Smooth muscle cell (in vitro differentiated cells): ENCODE data around the gene AGL. TPM values are rescaled to one million over a fixed set of nuclear protein-coding genes. Genes with fewer than 3 reads are reported as not detected.
A peak's percentile ranks its signal among the peaks of the same experiment; 100 is the strongest.

Experiments
- DNase-seq: peaks from one replicate; lab custom pipeline; 2025; ENCODE audit not compliant: unreplicated experiment; lab: John Stamatoyannopoulos, UW
- H2AFZ ChIP-seq: fragments of 200-600 bp; sonication (generic); 2 replicates; pipeline ENCODE4 v1.6.0; 2016; ENCODE audit warnings: antibody characterized with exemption, low read depth, mild to moderate bottlenecking
- H3F3A ChIP-seq: fragments of 200-600 bp; sonication (generic); 2 replicates; pipeline ENCODE4 v1.6.0; 2017; ENCODE audit warnings: antibody characterized with exemption, low read depth
- H3K27ac ChIP-seq: fragments of 200-600 bp; sonication (generic); 2 replicates; pipeline ENCODE4 v1.5.1; 2016; ENCODE audit warnings: low read depth, mild to moderate bottlenecking
- H3K27me3 ChIP-seq: fragments of 200-600 bp; sonication (generic); 2 replicates; pipeline ENCODE4 v1.6.1; 2016; ENCODE audit warnings: low read depth, mild to moderate bottlenecking
- H3K36me3 ChIP-seq: fragments of 200-600 bp; sonication (generic); 2 replicates; pipeline ENCODE4 v1.5.1; 2016; ENCODE audit warnings: low read depth
- H3K4me1 ChIP-seq: fragments of 200-600 bp; sonication (generic); 2 replicates; pipeline ENCODE4 v1.5.1; 2016; ENCODE audit warnings: low read depth
- H3K4me2 ChIP-seq: fragments of 200-600 bp; sonication (generic); 2 replicates; pipeline ENCODE4 v1.6.0; 2016; ENCODE audit warnings: mild to moderate bottlenecking
- H3K4me3 ChIP-seq: fragments of 200-600 bp; sonication (generic); 2 replicates; pipeline ENCODE4 v1.5.1; 2016; ENCODE audit warnings: mild to moderate bottlenecking
- H3K79me2 ChIP-seq: fragments of 200-600 bp; sonication (generic); 2 replicates; pipeline ENCODE4 v1.6.0; 2016; ENCODE audit warnings: low read depth, mild to moderate bottlenecking
- H3K9ac ChIP-seq: fragments of 200-600 bp; sonication (generic); 2 replicates; pipeline ENCODE4 v1.6.0; 2016; ENCODE audit warnings: low read depth
- H3K9me3 ChIP-seq: fragments of 200-600 bp; sonication (generic); replicated peaks from 2 replicates; pipeline ENCODE4 v1.5.1; 2016; ENCODE audit warnings: low read depth
- H4K20me1 ChIP-seq: fragments of 200-600 bp; sonication (generic); 2 replicates; pipeline ENCODE4 v1.6.0; 2016; ENCODE audit warnings: low read depth
- CTCF ChIP-seq: fragments of 200-600 bp; sonication (generic); IDR thresholded peaks from 2 replicates; pipeline ENCODE4 v1.5.1; 2017; ENCODE audit warnings: borderline replicate concordance, mild to moderate bottlenecking, antibody characterized with exemption; ENCODE audit not compliant: insufficient read depth, poor library complexity, severe bottlenecking
- WGBS: methylation state at CpG from one replicate; pipeline ENCODE4 v1.1.7; 2016; ENCODE audit warnings: low lambda C conversion rate; 5-methylcytosine and 5-hydroxymethylcytosine counted together
- polyA plus RNA-seq: library from polyadenylated mRNA; unstranded; fragments of >200 nt; fragmentation: Nextera tagmentation; extraction: Ambion mirVana; gene quantifications from 2 replicates; pipeline ENCODE4 v1.2.1, GENCODE V29; 2016
- total RNA-seq: library from RNA; depleted of rRNA; stranded (reverse); fragments of >200 nt; gene quantifications from 2 replicates; pipeline ENCODE4 v1.2.3, GENCODE V29; 2014

AGL gene
- total and polyA plus RNA-seq, 2 experiments from 2014 or later, result 5.1 to 18.3 TPM

GRCh38 chr1:99968214-99968613, 118.1 kb downstream of the AGL start:
- no peak for TF ChIP-seq CTCF
- Histone ChIP-seq H3F3A (no peaks in the 10 kb centered on the region), H3K4me1 (peaks cover 8% of the 10 kb centered on the region), H3K9me3 (no peaks in the 10 kb centered on the region), H4K20me1 (no peaks in the 10 kb centered on the region), H3K9ac (no peak overlapping the region), H3K4me3 (no peak overlapping the region), H3K36me3 (no peaks in the 10 kb centered on the region), H2AFZ (no peak overlapping the region), H3K27ac (no peak overlapping the region), H3K79me2 (peaks cover 32% of the 10 kb centered on the region), H3K27me3 (no peaks in the 10 kb centered on the region), H3K4me2 (no peak overlapping the region)
- 95% methylated on average over 4 of the region's 4 CpGs for WGBS
- no peak for DNase-seq

- Histone ChIP-seq H3F3A (no peaks in the 10 kb centered on the region), H3K9ac (peak overlapping the region; percentile 83), H3K36me3 (no peaks in the 10 kb centered on the region), H2AFZ (peak overlapping the region; percentile 100), H3K4me2 (peak overlapping the region; percentile 94), H3K4me3 (peak overlapping the region; percentile 93), H3K27me3 (no peaks in the 10 kb centered on the region), H3K79me2 (peaks cover 43% of the 10 kb centered on the region), H3K27ac (peak overlapping the region; percentile 71), H3K4me1 (peaks cover 8% of the 10 kb centered on the region), H4K20me1 (peaks cover 2% of the 10 kb centered on the region), H3K9me3 (no peaks in the 10 kb centered on the region)
- WGBS, result 37% methylated on average over 6 of the region's 6 CpGs
- DNase-seq, result no peak
- no peak for TF ChIP-seq CTCF
Observed at GRCh38 chr1:99969260-99969728, 119.1 kb downstream of the AGL start.

GRCh38 chr1:99969729-99970621, 119.8 kb downstream of the AGL start, which contains the start of gene SLC35A3:
SLC35A3 (plus strand) TSS chr1:99969996; CDS start chr1:99993555, 23,559 bp downstream.
- peak within 1 kb of the TSS; percentile 71 for H3K27ac ChIP-seq
- H3K9me3 ChIP-seq, result no peaks in the 10 kb centered on the region
- peak within 1 kb of the TSS; percentile 100 for H2AFZ ChIP-seq
- H3K9ac ChIP-seq, result peak within 1 kb of the TSS; percentile 83
- H3F3A ChIP-seq, result no peaks in the 10 kb centered on the region
- peaks cover 5% of the 10 kb centered on the region for H4K20me1 ChIP-seq
- peaks cover 8% of the 10 kb centered on the region for H3K4me1 ChIP-seq
- H3K4me2 ChIP-seq, result peak within 1 kb of the TSS; percentile 94
- DNase-seq, result peak; percentile 38
- 2% methylated on average over 73 of the region's 74 CpGs for WGBS
- no peak for TF ChIP-seq CTCF
- peak within 1 kb of the TSS; percentile 93 for H3K4me3 ChIP-seq
- no peaks in the 10 kb centered on the region for H3K27me3 ChIP-seq
- H3K36me3 ChIP-seq, result no peaks in the 10 kb centered on the region
- peaks cover 48% of the 10 kb centered on the region for H3K79me2 ChIP-seq
